ENCODE results near the gene UNC119. TPM values are rescaled to one million over a fixed set of nuclear protein-coding genes. Genes with fewer than 3 reads are reported as not detected.

Gene UNC119
- total RNA-seq, 1 experiment from 2014 or later = 17.8 TPM

DNA sequence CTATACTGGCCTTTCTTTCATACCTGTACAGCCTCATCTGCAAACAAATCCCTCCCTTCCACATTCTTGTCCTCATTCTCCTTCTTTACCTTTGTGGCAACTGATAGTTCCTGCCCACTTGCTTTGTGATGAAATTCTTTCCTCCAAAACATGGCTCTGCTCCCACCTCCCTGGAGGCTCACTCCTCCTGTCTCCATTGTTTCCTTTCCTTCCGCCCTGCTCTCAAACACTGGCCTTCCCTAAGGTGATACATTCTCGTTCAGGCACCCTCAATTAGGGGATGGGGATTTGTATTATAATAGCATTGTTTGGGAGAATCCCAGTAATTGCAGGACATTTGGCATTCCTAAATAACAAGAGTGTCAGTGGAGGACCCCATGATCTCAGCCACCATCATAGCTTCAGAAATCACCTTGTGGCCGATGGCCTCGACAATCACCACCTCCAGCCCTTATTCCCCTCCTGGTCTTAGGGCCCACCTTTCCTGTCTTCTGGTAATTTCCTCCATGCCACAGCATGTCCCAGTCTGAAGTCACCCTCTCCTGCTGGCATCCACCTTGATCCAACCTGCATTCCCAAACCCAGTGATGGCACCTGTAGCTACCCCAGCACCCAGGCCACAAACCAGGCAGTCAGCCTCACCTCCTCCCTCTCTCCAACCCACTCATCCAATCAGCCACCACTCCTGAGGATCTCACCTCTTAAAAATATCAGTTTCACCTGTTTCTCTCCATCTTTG is 7.9 kb downstream of the UNC119 start:
- no peak for DNase-seq (ENCODE audit: low read depth)

DNA sequence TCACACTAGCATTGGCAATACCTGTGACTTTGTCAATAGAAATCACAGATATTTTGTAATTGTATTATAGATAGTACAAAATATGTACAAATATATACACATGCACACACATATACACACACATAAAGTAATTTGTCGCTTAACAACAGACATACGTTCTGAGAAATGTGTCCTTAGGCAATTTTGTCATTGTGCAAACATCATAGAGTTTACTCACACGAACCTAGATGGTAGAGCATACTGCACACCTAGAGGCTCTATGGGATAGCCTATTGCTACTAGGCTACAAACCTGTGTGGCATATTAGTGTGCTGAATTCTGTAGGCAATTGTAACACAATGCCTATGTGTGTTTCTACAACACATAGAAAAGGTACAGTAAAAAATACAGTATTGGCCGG is 11.0 kb downstream of the UNC119 start:
- DNase-seq (ENCODE audit: low read depth) = no peak

DNA sequence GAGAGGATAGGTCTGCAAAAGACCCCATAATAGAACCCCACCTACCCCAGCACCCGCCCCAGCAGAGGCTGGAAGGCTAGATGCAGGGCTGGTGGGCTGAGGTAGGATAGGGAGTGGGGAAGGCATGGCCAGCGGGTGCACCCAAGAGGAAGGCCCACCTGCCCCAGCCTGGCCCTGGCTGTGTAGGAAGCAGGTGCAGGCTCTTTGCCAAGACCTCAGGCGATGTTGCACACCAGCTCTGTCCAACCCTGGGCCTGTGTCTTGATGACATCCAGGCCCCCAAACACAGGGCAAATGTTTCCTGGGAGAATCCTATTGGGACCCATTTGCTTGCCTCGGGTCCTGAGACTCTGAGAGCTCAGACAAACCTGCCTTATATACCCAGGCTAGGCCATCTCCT is 12.2 kb downstream of the UNC119 start:
- no peak for DNase-seq (ENCODE audit: low read depth)

DNA sequence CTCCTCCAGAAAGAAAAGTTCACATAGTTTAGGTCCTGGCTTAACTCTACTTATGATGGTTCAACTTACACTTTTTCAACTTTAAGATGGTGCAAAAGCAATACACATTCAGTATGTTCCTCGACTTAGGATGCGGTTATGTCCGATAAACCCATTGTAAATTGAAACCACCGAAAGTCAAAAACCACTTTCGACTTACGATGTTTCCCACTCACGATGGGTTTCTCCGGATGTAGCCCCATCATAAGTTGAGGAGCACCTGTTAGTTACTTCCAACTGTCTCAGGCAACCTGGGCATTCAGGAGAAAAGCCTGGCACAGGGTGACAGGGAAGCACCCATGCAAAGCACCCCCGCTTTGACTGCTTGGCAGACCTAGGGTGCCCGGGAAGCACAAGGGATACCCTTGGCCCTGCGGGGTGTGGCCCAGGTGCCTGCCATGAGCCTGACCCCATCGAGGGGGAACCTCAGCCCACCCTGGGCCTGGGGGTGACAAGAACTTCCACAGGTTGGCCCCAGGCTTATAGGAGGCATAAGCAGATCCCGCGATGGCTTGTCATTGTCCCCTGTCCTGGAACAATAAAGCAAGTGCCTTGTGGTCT is 14.0 kb downstream of the UNC119 start:
- no peak for DNase-seq (ENCODE audit: low read depth)

DNA sequence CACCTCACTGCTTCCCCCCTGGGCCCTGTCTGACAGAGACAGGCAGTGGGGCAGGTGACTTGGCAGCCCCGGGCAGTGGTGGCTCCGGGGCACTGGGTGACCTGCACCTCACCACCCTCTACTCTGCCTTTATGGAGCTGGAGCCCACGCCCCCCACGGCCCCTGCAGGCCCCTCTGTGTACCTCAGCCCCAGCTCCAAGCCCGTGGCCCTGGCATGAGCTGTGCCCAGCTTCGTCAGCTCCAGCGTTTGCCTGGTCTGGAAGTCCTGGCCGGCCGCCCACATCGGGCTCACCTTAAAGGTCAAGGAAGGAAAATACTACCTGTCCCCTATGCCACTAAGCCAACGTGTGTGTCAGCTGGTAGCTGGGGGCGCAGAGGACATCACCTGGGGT is 15.2 kb downstream of the UNC119 start:
- no peak for DNase-seq (ENCODE audit: low read depth)

DNA sequence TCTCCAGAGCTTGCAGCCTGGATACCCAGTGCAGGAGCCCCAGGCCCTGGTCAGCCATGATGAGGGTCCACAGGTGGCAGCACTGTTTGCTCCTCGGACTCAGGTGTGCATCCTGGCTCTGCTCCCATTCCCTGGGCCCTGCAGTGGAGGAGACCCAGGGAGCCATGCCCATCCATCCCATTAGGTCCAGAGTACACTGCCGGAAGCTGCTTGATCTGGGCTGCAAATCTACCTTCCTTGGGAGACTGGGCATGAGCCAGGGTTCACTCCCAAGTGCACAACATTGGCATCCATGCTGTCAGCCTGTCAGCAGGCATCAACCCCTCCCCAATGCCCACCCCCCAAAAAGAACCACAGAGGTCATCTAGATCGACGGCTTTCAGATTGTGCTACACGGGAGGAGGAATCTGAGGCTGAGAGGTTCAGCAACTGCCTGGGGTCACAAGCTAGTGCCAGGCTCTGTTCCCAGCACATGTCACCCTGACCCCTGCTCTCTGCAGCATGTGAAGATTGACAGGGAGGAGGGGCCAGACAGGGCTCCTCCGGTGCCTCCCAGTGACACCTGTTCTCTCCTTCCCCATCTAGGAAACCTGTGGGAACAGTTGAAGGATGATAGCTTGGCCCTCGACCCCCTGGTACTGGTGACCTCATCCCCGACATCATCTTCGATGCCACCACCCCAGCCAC is 15.7 kb downstream of the UNC119 start:
- no peak for DNase-seq (ENCODE audit: low read depth)

DNA sequence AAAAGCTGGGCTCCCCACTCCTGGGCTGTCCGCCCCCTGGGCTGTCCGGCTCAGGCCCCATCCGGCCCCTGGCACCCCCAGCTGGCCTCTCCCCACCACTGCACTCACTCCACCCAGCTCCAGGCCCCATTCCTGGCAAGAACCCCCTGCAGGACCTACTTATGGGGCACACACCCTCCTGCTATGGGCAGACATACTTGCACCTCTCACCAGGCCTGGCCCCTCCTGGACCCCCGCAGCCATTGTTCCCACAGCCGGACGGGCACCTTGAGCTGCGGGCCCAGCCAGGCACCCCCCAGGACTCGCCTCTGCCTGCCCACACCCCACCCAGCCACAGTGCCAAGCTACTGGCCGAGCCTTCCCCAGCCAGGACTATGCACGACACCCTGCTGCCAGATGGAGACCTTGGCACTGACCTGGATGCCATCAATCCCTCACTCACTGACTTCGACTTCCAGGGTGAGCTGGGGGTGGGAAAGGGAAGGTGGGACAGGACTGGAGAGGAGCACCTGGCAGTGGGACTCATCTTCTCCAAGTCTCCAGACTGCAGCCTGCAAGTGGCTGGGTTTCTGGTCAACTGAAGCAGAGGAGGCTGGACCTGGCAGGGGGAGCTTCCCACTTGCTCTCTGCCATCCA is 17.6 kb downstream of the UNC119 start:
- DNase-seq (ENCODE audit: low read depth) = no peak

DNA sequence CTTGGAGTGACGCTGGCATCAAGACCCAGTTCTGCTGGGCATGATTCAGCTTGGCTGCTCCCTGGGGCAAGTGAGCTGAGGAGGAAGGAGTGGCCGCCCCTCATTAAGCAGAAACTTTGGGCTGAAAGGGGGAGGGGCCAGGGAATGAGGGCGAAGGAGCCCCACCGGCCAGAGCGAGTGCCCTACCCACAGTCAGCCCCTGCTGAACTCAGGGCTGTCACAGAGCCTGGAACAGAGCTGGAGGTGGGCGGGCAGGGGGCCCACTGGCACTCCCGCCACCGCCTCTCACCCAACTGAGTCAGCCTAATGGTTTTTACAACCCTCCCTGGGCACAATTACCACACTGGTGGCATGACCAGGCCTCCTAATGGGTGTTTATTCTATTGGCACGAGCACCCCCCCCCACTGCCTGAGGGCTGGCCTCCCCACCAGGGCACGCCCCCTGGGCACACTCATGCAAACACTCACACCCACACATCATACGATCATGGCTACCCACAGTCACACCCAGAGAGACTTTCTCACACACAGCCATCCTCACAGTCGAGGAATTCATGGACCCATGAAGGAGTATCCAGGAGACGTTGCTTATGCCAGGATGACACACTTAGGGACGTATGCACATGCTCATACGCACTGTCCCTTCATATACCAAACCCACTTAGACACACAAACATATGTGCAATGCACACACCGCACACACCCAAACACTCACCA is 19.2 kb downstream of the UNC119 start:
- peak; percentile 70 for DNase-seq (ENCODE audit: low read depth)

DNA sequence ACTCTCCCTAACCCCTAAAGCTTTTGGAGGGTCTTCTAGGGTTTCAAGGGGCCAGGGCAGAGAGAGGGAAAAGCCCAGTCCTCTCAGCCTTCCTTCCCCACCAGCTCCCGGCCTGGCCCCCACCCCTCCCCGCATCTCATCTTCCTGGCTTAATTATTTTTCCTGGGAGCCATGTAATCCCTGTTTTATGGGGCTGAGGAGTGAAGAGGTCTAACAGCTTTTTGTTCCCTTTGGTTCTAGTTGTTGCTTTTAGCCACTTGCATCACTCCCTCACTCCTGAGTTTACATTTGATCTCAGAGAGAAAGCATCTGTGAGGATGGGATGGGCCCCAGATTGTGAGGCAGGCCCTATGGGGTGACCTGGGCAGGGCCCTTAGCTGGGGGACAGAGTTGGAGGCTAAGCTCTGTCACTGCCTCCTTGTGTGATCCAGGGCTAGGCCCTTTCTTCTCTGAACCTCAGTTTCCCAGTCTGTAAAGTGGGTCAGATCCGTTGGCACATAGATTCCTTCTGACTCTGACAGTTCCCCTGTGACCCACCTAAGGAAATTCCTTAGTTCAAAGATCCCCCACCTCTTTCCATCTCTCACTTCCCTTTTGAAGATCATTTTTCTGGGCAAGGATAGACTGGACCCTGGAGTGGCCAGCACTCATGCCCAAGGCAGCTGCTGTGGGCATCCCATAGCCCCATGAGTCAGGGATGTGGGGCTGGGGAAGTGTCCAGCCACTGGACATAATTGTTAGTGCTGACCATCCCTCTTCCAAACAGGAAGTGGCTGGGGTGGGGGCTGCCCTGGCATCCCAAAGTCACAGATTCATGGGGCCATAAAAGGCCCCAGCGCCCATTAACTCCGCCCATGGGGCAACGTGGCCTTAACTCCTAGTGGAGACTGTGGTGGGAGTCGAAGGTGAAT is 20.1 kb downstream of the UNC119 start:
- no peak for DNase-seq (ENCODE audit: low read depth)

DNA sequence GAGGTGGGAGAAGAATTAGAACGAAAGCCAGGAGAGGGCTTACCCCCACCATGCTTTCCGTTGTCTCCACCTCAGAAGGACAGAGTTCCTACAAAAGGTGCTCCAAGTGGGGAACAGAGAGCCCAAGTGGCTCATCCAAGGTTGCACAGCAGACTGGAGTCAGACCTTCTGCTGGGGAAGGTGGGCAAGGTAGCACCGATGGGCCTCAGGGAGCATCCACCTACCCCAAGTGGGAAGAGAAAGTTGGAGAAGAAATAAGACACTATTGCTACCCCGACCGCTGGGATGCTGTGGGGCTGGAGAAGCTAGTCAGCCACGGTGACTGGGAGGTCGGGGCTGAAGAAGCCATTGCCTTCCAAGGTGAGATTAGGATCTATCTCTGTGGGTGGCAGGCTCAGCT is 21.5 kb downstream of the UNC119 start:
- no peak for DNase-seq (ENCODE audit: low read depth)

DNA sequence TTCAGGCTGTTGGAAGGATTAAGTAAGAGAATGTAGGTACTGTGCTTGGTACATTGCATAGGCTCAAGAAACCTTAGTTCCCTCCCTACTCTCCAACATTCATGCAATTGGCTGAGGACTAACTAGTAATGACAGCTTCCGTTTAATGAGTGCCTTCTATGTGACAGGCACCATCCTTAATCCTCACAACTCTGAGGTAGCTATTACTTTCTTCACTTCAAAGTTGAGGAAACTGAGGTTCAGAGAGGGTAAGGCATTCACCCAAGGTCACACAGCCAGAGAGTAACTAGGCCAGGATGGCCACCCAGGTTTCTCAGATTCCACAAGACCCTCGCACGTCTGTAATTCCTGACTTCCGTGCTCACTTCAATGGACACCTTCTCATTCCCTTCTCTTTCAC is 22.2 kb downstream of the UNC119 start:
- DNase-seq (ENCODE audit: low read depth) = no peak

DNA sequence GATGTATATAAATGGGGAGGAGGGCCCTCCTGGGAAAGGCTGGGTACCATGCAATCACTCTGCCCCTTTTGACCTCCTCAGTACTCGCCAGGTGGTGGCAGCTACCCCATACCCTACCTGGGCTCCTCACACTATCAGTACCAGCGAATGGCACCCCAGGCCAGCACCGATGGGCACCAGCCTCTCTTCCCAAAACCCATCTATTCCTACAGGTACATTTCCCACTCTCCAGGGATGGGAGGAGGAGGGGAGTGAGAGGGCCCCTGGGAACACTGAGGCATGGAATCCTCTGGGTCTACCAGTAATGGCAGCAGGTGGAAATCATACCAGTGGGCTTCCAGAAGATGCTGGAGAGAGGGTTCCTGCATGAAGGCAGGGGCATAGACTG is 23.4 kb downstream of the UNC119 start:
- no peak for DNase-seq (ENCODE audit: low read depth)

DNA sequence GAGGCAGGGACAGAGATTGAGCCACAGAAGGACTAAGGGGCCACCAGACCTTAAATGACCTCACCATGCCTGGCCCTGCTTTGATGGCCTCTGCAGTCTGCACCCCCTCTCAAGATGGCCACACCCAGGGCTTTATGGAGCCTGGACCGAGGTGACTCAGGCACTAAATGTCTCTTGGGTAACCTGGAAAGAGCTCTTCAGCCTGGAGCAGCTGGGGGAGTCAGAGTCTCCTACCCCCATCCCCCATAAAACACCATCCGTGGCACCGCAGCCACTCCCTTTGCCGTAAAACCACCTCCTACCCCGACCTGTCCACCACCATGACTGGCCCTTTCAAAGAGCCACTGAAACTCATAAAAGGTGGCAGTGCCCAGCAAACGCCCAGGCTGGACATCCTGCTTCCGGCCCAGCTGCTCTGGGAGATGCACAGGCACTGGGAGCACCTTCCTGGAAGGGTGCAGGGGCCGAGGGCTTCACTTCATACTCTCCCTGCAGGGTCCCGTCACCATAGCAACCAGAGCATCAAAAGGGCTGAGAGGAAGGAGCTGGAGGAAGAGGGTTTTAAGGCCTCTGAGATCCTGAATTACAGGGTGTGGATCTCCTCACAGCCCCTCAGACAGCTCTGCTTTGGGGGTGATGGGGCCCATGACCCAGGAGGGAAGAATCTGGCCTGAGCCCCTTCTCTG is 24.0 kb downstream of the UNC119 start:
- no peak for DNase-seq (ENCODE audit: low read depth)

DNA sequence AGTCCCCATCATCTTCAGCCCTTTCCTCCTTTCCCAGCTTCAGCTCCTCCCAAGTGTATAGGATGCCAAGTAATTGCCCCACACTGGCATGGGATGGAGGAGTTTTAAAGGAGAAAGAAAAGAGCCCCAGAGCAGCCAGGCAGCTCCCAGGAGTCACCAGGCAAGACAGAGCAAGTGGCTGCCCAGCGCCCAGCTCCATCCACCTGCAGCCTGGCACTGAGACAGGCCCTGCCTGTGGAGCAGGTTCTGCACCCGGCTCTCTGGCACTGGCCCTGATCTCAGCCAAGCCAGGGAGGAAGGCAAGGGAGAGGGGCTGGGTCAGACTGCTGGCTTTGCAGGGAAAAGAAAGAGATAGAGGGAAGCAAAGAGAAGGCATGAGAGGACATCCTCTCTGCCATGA is 24.6 kb downstream of the UNC119 start:
- DNase-seq (ENCODE audit: low read depth) = no peak

DNA sequence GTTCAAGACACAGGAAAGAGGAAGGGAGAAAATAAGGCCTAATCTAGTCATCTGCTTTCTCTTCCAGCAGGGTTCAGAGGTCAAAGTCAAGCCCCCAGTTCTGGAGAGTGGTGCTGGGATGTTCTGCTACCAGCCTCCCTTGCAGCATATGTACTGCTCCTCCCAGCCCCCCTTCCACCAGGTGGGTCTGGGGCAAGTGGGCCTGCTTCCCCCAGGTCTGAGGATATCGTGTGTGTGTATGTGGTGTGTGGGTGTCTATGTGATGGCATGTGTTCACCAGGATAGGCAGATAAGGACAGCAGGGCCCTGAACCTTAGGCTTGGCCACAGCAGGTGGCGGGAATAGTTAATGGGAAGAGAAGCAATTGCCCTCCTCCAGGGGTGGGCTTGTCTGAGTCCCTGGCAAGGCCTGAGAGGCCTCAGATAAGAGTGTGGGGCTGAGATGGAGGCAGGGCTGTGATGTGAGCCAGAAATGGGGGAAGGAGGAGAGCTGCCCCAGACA is 25.2 kb downstream of the UNC119 start:
- no peak for DNase-seq (ENCODE audit: low read depth)

DNA sequence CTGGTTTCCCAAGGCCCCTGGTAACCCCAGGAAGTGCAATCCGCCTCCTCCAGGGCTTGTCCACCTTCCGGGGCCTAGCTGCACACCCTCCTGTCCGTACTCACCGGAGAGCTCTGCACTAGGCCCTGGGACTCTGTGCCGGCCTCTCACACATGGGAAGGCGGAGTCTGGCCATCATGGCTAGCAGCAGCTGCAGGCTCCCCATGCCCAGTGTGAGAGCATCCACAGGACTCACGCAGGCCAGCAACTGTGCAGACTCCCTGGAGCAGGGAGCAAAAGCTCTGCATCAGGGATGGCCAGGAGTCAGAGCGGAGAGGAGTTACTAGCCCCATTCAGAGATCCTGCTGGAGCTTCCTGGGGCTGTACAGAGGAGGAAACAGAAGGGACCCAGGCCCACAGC is 26.0 kb downstream of the UNC119 start:
- DNase-seq (ENCODE audit: low read depth) = no peak

DNA sequence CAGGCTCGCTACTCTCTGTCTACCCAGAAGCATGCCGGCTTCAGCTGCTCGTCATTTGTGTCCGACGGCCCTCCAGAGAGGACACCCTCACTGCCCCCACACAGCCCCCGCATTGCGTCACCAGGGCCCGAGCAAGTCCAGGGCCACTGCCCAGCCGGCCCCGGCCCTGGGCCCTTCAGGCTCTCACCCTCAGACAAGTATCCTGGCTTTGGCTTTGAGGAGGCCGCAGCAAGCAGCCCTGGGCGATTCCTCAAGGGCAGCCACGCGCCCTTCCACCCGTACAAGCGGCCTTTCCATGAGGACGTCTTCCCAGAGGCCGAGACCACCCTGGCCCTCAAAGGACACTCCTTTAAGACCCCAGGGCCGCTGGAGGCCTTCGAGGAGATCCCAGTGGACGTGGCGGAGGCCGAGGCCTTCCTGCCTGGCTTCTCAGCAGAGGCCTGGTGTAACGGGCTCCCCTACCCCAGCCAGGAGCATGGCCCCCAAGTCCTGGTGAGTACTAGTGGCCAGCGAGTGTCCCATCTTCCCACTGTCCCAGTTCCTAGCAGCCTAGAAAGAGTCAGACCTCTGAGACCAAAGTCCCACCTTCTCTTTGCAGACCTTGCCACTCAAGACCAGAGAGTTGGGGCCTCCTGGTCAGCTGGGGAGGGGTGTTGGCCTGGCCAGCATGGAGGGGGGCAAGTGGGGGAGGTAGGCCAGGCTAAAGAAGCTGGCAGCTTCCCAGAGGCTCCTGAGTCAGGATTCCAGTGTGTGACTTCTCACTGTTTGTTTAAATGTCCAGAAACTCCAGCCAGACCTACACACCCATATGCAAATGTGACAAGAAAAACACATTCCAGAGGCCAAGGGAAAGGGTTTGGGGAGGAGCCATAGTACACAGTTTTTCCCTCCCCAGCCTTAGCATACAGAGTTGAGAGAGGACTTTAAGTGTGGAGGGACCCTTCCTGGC is 27.7 kb downstream of the UNC119 start:
- DNase-seq (ENCODE audit: low read depth) = peak; percentile 48

DNA sequence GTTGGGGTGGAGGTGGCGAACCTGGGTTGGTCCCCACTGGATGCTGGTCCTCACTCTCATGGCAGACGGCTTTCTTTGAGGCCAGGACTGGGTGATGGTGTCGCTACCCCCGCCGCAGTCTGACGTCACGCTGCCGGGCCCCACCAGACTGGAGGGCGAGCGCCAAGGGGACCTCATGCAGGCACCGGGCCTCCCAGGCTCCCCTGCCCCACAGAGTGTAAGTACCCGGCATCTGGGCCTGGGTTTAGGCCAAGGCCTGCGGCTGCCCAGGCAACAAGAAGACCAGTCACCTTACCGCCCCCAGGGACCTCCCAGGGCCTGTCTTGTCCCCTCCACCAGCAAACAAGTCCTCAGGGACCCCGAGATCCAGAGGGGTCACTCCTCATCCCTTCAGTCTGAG is 28.5 kb downstream of the UNC119 start:
- DNase-seq (ENCODE audit: low read depth) = no peak

DNA sequence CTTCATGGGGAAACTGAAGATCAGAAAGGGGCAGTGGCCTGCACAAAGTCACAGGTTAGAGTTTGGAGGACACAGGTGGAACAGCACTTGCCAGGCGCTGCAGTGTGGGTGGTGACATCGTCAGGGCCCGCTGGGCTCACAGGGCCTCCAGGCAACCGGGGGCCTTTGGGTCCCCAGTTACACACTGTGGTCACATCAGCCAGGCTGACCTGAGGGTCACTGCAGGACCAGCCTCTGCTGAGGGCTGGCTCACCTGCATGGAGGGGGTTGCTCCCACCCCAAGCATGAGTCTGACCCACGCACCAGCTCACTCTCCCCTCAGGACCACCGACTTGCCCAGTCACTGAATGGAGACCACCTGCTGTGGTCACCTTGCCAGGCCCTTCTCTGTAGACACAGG is 29.2 kb downstream of the UNC119 start:
- no peak for DNase-seq (ENCODE audit: low read depth)
